Islet of Langerhans (tissue), 1 donor: ENCODE data around the gene CCDC82.
"Not testable (repeated sequence)": the region's sequence is repeated elsewhere in the genome, so short reads cannot be mapped to it uniquely, and the experiment has no call there.

Experiments
- FAIRE-seq: peaks from one replicate; lab custom pipeline; 2011; peaks lifted over from hg19 to GRCh38; lab: Jason Lieb, UNC

The CCDC82 gene

GRCh38 chr11:96389720-96390487, at the start of gene CCDC82, which contains the start of gene JRKL:
Gene CCDC82, minus strand, starts transcription at chr11:96389912. Its CDS starts 5,165 bp downstream, at chr11:96384747.
Gene JRKL, plus strand, starts transcription at chr11:96390013. Its CDS starts 637 bp downstream, at chr11:96390650.
- no peak for FAIRE-seq

GRCh38 chr11:96432654-96433053, 42.9 kb upstream of the CCDC82 start:
- FAIRE-seq: not testable (repeated sequence)

- no peak for FAIRE-seq
Measured at GRCh38 chr11:96430668-96431067, 41.0 kb upstream of the CCDC82 start.

GRCh38 chr11:96424693-96425092, 35.0 kb upstream of the CCDC82 start:
- FAIRE-seq: no peak

- FAIRE-seq: no peak
Measured at GRCh38 chr11:96413408-96413807, 23.7 kb upstream of the CCDC82 start.

GRCh38 chr11:96412761-96413381, 23.2 kb upstream of the CCDC82 start:
- no peak for FAIRE-seq

- FAIRE-seq: not testable (repeated sequence)
Measured at GRCh38 chr11:96411412-96411811, 21.7 kb upstream of the CCDC82 start.

- no peak for FAIRE-seq
Measured at GRCh38 chr11:96400697-96401096, 11.0 kb upstream of the CCDC82 start.

GRCh38 chr11:96397863-96398262, 8.2 kb upstream of the CCDC82 start:
- no peak for FAIRE-seq

GRCh38 chr11:96396637-96397036, 6.9 kb upstream of the CCDC82 start:
- no peak for FAIRE-seq

GRCh38 chr11:96394773-96395172, 5.1 kb upstream of the CCDC82 start:
- no peak for FAIRE-seq

- peak; percentile 95 for FAIRE-seq
Measured at GRCh38 chr11:96393753-96394348, 4.1 kb upstream of the CCDC82 start.

GRCh38 chr11:96391698-96392307, 2.1 kb upstream of the CCDC82 start:
- no peak for FAIRE-seq

GRCh38 chr11:96390488-96390792, 728 bp upstream of the CCDC82 start:
- no peak for FAIRE-seq

GRCh38 chr11:96388891-96389719, 607 bp downstream of the CCDC82 start:
- no peak for FAIRE-seq

GRCh38 chr11:96385187-96385586, 4.5 kb downstream of the CCDC82 start:
- no peak for FAIRE-seq

GRCh38 chr11:96384156-96384555, 5.6 kb downstream of the CCDC82 start:
- FAIRE-seq: no peak

- no peak for FAIRE-seq
Measured at GRCh38 chr11:96376796-96377195, 12.9 kb downstream of the CCDC82 start.

GRCh38 chr11:96373826-96374225, 15.9 kb downstream of the CCDC82 start:
- no peak for FAIRE-seq

GRCh38 chr11:96367342-96367741, 22.4 kb downstream of the CCDC82 start:
- FAIRE-seq: no peak

GRCh38 chr11:96366024-96366423, 23.7 kb downstream of the CCDC82 start:
- FAIRE-seq: no peak

- peak; percentile 5 for FAIRE-seq
Measured at GRCh38 chr11:96365493-96365892, 24.2 kb downstream of the CCDC82 start.
